ENCODE measurements around the gene MS4A8.

GRCh38 chr11:60741421-60741820 lies 42.0 kb downstream of the MS4A8 start:
- TF ChIP-seq CTCF (IDR thresholded peaks at IDR 0.05; ENCODE audit: low read depth, low read length, poor library complexity, severe bottlenecking) (no peak), EZH2phosphoT487 (IDR thresholded peaks at IDR 0.05; ENCODE audit: borderline replicate concordance, low read length) (no peak)

All from DOHH2 (cell line).